Left colon (tissue), 2 donors: ENCODE results near the gene TRIM13. TPM values are rescaled to one million over a fixed set of nuclear protein-coding genes. Genes with fewer than 3 reads are reported as not detected.

Experiments
- ATAC-seq: fragments of 200-7000 bp; cut with Tn5 transposase; one replicate; pipeline ENCODE4 v1.9.1; 2020; ENCODE audit warnings: mild to moderate bottlenecking, moderate library complexity
- DNase-seq, 2 donors: peaks; one replicate each; pipeline ENCODE4 v3.0.0-alpha.2; 2020
- intact Hi-C, 2 donors: fragments of 100-400 bp; cut with DNase I in 1 of 2; cut with micrococcal nuclease in 1 of 2; formaldehyde crosslinking; loops; one replicate each; pipeline versions ENCODE4 v1.11.2 to v1.14.0; 2022; cut with DNase I, micrococcal nuclease
- total RNA-seq, 2 donors: library from RNA; stranded (reverse); fragmentation: NEBNext Ultra II Directional; extraction: Animal tissue kit (Norgen Biotek cat#: 25700); gene quantifications; one replicate each; pipeline ENCODE4 v1.2.1, GENCODE V29; 2021
- donor health status: DM: no; HTN: no; CAD: no.
- donor health status: DM: yes; HTN: yes; CAD: no.

Gene TRIM13
- total RNA-seq, 2 donors from 2014 or later = 26.0 to 32.8 TPM

DNA sequence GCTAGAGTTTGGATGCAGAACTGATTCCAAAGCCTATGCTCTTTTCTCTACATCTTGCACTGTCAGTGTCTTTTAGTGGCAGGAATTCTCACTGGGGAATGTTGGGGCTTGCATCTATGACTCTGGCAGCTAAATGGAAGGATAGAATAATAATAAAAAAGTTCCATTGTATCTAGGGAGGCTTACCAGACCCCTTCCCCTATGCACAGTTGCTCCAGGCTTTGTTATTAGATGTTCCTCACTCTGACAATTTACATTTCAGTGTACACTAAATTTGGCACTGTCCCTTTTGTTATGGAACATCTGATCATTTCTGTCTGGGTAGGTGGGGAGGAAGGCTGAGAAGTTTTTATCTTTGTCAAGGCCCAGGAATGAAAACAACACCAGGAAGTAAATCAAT is 3.7 kb upstream of the TRIM13 start:
- intact Hi-C loops = loop anchor here in 1 of 2 donors (10.0 kb wide), 2 partner anchors 132 to 922 kb away; no protein-coding TSS in a partner anchor
- no peak for ATAC-seq
- DNase-seq = no peak

DNA sequence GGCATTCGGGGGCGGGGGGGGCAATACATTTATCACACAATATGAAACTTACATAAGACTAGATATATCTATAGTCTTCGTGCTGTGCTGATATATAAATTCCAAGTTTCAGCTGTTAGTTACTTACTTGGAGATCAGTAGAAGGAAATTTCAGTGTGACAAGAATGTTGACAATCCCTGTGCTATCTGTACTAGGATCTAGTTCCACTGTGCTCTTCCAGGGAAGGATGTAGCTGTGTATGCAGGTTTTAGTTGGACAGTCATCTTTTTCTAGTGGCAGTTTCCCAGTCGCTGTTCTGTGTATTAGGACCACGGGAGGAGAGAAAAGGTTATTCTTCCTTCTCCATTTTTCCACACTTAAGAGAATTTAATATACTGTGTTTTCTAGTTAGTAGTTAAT is 3.2 kb upstream of the TRIM13 start:
- ATAC-seq (no peak), DNase-seq (no peak)
- intact Hi-C loops = loop anchor here in 1 of 2 donors (10.0 kb wide), 2 partner anchors 131 to 921 kb away; no protein-coding TSS in a partner anchor

DNA sequence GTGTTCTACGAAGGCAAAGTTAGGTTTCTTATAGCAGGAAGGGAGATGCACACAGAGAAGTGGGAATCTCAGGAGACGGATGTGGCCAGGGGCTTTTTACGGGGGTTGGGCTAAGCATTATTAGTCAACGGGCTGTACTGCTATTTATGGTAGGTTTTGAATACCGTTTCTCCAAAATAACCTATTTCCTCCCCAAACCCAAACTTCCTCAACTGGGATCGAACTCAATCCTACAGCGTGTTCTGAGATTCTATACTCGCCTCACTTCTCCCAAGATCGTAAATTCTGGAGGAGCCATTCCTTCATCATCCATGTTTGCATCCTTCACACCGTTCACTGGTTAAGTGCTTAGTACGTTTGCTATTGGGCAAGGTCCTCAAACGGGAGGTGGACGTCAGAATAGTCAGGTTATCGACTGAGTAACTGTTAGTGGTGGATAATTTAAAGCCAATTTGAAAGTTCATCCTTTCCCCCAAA is 1.2 kb upstream of the TRIM13 start:
- intact Hi-C loops = loop anchor here in 1 of 2 donors (5.0 to 10.0 kb wide), 4 partner anchors 92 to 919 kb away; no protein-coding TSS in a partner anchor
- no peak for ATAC-seq

DNA sequence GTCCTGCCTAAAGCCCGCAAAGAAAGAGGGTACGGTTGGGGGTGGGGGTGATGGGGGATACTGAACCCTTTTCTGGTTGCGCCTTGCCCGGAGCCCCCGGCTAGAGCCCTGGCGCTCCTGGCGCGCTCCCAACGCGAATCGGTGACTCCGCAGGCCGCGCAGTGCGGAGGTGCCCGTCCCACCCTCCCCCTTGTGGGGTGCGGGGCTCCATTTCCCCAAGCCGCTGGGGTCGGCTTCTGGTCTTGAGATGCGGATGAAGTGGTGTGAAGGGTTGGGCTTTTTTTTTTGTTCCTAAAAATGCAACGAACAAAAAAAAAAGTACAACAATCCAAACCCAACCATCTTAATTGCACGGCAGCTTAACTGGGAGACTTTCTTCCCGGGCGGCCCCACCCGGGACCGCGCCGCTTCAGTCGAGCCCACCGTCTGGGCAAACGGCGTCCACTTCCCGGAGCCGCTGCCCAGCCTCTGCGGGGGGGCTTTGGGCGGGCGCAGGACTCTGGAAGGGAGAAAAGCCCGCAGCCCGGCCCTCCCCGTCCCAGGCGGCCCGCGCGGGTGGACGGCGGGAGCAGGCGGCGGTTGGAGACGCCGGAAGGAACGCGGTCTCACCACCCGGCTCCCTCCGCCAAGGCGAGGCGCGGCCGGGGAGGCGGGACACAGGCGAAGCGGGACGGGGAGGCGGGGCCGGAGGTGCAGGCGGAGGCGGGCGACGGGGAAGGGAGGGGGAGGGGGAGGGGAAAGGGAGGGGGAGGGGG is 504 bp upstream of the TRIM13 start:
- DNase-seq (peak; percentile 93 to 96), ATAC-seq (peak; percentile 78)
- intact Hi-C loops = loop anchor here in 1 of 2 donors (5.0 to 10.0 kb wide), 4 partner anchors 91 to 918 kb away; no protein-coding TSS in a partner anchor

More for the DNA sequence above, 1.2 kb upstream of the TRIM13 start:
- DNase-seq = no peak

DNA sequence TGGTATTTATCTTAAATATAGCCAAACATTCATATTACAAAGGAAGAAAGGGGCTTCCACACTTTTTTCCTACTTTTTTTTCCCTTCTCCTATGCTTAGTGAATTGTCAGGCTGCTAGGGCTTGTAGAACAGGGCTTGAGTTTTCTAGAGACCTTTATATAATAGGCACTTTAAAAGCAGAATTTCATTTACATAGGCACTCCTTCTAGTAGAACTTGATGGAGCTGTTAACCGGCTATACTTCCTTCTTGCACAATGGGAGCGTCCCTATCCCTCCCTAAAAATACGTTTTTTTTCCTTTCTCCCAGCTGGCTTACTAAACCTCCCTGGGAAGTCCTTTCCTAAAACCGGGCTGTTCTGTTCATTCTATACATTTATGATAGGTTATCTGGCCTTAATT is 1.1 kb downstream of the TRIM13 start:
- DNase-seq = no peak
- ATAC-seq = peak; percentile 62
- intact Hi-C loops = loop anchor here in 1 of 2 donors (5.0 to 10.0 kb wide), 4 partner anchors 89 to 917 kb away; no protein-coding TSS in a partner anchor

DNA sequence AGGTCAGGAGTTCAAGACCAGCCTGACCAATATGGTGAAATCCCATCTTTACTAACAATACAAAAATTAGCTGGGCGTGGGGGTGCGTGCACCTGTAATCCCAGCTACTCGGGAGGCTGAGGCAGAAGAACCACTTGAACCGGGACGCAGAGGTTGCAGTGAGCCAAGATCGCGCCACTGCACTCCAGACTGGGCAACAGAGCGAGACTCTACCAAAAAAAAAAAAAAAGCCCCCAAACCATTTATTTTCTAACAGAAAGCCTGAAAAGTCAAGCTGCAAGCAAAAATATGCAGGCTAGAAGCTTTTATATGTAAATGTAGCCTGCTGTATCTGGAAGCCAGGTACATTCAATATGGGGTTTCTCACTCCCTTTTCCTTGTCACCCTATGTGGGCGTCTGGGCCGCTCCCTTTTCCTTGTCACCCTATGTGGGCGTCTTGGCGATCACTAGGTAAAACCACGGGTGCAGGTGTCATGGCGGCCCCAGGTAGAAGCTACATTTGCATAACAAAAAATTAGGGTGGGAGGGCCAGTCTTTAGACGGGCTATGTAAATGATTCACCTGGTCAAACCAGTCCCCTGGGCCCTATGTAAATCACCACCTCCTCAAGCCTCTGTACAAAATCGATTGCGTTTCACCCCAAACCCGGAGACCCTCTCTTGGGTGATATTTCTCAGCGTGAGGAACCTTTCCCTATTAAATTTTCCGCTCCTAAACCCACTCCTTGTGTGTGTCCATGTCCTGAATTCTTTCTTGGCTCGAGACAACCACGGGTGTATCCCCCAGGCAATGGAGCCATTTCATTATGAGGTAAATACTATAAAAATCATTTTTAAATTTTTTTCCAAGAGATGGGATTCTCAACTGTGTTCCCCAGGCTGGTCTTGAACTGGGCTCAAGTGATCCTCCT is 2.1 kb downstream of the TRIM13 start:
- intact Hi-C loops = loop anchor here in 1 of 2 donors (5.0 to 10.0 kb wide), 4 partner anchors 88 to 916 kb away; no protein-coding TSS in a partner anchor
- DNase-seq (no peak), ATAC-seq (no peak)

DNA sequence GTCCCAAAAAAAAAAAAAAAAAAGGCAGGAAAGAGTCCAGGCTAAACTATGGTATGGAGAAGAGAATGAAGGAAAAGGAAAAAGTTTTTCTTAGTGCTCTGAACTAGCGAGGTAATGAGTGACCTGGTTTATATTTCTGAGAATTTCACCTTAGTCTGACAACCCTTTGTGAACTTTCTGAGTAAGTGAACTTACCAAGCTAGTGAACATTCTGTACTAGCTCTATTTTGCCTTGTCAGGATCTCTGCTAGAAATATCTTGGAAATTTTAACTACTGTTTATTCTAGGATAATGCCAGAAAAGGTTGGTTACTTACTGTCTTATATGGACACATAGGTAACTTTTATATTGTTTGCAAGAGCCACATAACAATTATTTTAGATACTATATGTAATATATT is 4.4 kb downstream of the TRIM13 start:
- DNase-seq = no peak
- ATAC-seq = no peak
- intact Hi-C loops = no loop called here

DNA sequence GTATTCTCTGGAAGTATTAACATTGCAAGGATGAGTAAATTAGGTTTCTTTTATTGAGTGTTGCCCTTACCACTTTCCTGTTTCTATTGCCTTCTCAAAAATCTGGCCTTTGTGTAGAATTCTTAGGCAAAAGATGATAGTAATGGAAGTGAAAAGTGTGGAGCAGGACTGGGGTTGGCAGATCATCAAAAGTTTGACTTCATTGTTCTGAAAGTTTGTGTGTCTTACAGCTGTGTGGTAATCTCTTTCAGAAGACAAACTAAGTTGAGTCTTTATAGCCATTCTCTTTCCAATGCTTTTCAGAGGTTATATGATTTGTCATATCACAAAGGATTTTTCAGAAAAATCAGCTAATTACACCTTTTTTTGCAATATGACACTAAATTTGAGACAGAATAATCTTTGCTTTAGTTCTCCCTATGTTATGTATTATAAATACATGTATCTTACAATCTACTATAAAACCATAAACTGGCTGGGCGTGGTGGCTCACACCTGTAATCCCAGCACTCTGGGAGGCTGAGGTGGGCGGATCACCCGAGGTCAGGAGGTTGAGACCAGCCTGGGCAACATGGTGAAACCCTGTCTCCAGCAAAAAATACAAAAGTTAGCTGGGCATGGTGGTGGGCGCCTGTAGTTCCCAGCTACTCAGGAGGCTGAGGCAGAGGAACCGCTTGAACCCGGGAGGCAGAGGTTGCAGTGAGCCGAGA is 9.7 kb downstream of the TRIM13 start:
- intact Hi-C loops = no loop called here
- DNase-seq = peak; percentile 69 to 72
- peak; percentile 83 for ATAC-seq

DNA sequence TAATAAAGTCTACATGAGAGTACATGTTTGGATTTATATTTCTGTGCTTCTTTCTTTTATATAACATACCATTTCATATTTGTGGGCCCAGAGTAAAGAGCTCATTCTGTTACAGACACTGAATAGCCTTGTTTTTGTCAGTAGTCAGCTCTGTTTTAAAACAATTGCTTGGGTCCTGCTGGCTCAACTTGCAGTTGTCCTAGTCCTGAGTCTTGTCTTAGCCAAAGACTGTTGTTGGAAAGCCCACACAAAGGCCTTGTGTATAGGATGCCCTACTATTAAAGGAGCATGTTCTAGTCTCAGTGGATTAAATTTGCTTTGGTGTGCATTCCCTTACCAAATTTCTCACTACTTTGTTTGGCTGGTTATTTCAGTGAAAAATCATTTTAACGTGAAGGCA is 14.6 kb downstream of the TRIM13 start:
- no peak for ATAC-seq
- no peak for DNase-seq
- intact Hi-C loops = no loop called here

DNA sequence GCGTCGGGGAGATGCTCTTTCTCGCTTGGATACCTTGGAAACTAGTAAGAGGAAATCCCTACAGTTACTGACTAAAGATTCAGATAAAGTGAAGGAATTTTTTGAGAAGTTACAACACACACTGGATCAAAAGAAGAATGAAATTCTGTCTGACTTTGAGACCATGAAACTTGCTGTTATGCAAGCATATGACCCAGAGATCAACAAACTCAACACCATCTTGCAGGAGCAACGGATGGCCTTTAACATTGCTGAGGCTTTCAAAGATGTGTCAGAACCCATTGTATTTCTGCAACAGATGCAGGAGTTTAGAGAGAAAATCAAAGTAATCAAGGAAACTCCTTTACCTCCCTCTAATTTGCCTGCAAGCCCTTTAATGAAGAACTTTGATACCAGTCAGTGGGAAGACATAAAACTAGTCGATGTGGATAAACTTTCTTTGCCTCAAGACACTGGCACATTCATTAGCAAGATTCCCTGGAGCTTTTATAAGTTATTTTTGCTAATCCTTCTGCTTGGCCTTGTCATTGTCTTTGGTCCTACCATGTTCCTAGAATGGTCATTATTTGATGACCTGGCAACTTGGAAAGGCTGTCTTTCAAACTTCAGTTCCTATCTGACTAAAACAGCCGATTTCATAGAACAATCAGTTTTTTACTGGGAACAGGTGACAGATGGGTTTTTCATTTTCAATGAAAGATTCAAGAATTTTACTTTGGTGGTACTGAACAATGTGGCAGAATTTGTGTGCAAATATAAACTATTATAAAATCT is 15.7 kb downstream of the TRIM13 start:
- ATAC-seq (no peak), DNase-seq (no peak)
- intact Hi-C loops = no loop called here

DNA sequence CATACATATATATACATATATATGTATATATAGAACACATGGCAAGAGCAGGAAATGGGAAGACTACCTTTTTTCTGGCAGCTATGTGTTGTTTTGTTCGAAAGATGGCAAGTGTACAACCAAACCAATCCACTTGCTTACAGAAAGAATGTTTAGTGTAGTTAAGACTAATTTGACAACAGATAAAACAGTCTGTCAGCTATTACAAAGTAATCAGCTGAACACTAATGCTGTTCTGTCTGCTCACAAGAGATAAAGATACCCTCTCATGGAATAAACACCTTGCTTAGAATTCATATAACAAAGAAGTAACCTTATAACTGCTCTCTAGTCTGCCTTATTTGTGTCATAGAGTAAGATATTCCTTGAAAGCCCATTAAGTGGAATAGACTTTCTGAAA is 17.5 kb downstream of the TRIM13 start:
- intact Hi-C loops = no loop called here
- DNase-seq (no peak), ATAC-seq (no peak)

DNA sequence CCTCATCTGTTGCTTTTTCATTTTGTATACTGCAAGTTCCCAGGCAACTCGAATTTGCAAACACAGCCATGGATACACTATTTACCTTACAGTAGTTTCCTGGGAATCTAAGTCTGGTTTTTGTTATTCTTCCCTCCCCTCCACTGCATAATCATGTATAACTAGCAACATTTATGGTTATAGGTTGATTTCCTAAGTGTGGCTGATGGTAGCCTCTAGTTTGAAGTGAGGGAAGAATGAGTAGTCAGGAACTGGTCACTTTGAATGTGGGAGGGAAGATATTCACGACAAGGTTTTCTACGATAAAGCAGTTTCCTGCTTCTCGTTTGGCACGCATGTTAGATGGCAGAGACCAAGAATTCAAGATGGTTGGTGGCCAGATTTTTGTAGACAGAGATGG is 18.4 kb downstream of the TRIM13 start, which contains the start of gene KCNRG:
TSS of gene KCNRG (plus strand) at position 187 of the 400 bp plus-strand sequence. CDS start at position 237, 50 bp downstream.
- intact Hi-C loops = no loop called here
- DNase-seq (no peak), ATAC-seq (peak; percentile 49)

DNA sequence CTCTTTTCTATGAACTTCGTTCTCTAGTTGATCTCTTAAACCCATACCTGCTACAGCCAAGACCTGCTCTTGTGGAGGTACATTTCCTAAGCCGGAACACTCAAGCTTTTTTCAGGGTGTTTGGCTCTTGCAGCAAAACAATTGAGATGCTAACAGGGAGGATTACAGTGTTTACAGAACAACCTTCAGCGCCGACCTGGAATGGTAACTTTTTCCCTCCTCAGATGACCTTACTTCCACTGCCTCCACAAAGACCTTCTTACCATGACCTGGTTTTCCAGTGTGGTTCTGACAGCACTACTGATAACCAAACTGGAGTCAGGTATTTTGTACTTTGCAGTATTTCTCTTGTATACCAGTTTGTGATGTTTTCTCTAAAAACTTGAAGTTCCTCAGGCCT is 18.9 kb downstream of the TRIM13 start:
- DNase-seq = no peak
- intact Hi-C loops = no loop called here
- peak; percentile 11 for ATAC-seq

DNA sequence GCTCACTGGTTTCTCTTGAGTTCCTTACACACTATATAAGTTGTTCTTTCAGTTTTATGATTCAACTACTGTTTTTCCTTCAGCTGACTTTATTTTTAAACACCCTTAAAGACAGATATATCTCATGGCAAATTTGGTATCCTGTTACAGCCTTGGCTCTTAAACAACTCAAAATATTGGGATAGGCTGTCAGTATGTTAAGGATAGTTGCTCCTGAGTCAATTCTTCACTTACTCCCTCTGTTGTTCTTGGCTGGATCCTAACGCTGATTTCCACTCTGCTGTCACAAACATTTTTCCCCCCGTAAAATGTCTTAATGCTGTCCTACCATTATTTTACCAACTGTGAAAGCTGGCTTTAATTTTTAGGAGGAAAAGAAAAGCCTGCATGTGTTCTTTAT is 19.6 kb downstream of the TRIM13 start:
- no peak for DNase-seq
- intact Hi-C loops = no loop called here
- ATAC-seq = no peak

DNA sequence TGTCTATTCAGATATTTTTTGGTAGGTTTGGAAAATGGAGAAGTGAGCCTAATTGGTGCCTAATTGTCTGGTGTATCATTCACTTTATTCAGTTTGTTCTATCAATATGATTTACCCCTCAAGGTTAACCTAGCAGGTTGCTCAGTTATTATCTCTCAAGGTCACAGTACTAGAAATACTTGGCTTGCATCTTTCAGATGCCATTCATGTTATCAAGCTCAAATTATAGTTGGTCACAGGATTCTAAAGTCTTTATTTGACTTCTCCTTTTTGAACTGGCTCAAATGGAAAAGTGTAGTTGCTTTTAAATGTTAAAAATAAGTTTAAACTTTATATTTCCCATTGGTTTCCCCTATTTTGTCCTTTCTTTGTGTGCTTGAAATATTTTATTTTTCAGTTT is 21.0 kb downstream of the TRIM13 start:
- DNase-seq = no peak
- no peak for ATAC-seq
- intact Hi-C loops = no loop called here

DNA sequence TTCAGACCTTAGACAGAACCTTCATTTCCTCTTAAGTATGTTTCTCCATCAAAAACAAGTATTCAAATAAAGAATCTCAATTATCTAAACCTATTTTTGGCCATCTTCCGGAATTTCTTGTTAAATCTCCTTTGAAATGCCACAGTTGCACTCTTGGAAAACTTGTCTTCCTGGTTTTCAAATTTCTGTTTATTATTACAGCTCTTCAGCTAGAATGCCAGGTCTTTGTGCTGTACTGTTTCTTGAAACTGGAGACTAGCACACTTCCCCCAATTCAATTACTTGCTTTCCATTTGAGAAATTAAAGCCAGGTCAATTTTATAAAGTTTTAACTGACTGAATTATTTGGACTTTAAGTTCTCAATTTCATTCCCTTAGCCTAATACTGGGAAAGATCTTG is 28.6 kb downstream of the TRIM13 start:
- ATAC-seq (no peak), DNase-seq (no peak)
- intact Hi-C loops = no loop called here

DNA sequence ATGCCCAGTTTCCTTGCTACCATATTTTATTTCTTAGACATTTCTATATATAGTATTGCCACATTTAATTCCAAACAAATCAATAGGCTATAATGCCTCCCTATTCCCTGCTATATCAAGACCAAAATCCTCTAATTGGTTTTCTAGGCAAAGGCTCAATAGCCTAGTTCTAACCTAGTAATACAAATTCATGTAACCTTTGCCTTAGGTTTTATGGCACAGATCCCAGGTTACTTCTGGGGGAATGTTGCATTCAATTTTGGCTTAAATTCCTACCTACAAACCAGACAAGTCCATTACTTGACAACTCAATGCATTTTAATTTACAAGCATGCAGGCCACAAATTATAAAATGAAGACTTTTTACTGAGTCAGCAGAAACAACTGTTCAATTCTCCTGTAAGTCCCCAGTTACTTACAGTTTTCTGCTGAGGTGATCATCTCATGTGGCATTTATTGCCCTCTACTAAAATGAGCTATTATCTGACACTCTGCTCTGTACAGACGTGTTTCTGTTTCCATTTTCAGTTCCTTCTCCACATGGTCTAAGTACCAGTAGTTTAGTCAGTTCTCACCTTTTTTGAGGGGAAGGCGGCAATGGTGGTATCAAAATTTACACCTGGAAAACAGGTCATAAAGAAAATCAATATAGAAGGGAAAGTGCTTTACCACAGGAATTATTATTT is 30.1 kb downstream of the TRIM13 start:
- ATAC-seq = peak; percentile 69
- intact Hi-C loops = no loop called here
- DNase-seq = no peak
